GM20000 (cell line): ENCODE data around the gene TEF.
A peak's percentile ranks its signal among the peaks of the same experiment; 100 is the strongest.

ENCODE experiments used
- DNase-seq: peaks from one replicate; pipeline ENCODE4 v3.0.0; 2012; ENCODE audit warnings: low spot score
- TF ChIP-seq, protein P1 (sequence below): IDR thresholded peaks from 2 replicates; pipeline ENCODE4 v1.5.1; 2012; ENCODE audit warnings: mild to moderate bottlenecking, control low read depth; ENCODE audit errors: extremely low read depth, missing control alignments

TEF gene, protein sequence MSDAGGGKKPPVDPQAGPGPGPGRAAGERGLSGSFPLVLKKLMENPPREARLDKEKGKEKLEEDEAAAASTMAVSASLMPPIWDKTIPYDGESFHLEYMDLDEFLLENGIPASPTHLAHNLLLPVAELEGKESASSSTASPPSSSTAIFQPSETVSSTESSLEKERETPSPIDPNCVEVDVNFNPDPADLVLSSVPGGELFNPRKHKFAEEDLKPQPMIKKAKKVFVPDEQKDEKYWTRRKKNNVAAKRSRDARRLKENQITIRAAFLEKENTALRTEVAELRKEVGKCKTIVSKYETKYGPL

DNA sequence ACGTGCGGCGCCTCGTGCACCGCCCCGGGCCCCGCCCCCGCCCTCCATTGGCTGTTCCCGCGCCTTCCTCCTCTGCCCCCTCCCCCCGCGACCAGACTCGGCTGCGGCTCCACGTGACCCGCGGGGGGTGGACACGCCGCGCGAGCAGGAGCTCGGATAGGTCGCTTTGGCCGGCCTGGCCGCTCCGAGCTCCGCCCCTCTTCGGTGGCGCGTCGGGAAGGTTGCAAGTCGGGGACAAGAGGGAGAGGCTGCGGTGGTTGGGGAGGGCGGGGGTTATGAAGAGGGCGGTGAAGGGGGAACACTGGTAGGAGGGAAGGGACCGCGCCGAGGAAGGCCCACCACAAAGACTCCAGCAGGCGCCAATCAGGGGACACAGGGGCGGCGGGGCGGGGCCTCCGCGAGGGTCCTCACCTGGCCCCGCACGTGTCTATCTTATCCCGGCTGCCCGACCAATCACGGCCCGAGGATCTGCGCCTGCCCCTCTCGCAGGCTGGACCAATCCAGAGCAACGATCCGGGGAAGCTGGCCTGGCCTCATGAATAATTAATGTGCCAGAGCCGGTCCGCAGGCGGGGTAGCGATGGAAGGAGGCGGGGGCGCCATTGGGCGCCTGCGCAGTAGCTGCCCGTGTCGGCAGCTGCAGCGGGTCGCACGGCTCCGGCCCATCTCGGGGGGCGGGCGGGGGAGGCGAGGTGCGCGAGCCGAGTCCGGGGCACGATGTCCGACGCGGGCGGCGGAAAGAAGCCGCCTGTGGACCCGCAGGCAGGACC is at the start of gene TEF:
TSS of gene TEF (plus strand) at position 614 of the 769 bp plus-strand sequence. CDS start at position 717, 103 bp downstream.
- TF ChIP-seq, protein P1, sequence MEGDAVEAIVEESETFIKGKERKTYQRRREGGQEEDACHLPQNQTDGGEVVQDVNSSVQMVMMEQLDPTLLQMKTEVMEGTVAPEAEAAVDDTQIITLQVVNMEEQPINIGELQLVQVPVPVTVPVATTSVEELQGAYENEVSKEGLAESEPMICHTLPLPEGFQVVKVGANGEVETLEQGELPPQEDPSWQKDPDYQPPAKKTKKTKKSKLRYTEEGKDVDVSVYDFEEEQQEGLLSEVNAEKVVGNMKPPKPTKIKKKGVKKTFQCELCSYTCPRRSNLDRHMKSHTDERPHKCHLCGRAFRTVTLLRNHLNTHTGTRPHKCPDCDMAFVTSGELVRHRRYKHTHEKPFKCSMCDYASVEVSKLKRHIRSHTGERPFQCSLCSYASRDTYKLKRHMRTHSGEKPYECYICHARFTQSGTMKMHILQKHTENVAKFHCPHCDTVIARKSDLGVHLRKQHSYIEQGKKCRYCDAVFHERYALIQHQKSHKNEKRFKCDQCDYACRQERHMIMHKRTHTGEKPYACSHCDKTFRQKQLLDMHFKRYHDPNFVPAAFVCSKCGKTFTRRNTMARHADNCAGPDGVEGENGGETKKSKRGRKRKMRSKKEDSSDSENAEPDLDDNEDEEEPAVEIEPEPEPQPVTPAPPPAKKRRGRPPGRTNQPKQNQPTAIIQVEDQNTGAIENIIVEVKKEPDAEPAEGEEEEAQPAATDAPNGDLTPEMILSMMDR: no peak
- peak; percentile 99 for DNase-seq

DNA sequence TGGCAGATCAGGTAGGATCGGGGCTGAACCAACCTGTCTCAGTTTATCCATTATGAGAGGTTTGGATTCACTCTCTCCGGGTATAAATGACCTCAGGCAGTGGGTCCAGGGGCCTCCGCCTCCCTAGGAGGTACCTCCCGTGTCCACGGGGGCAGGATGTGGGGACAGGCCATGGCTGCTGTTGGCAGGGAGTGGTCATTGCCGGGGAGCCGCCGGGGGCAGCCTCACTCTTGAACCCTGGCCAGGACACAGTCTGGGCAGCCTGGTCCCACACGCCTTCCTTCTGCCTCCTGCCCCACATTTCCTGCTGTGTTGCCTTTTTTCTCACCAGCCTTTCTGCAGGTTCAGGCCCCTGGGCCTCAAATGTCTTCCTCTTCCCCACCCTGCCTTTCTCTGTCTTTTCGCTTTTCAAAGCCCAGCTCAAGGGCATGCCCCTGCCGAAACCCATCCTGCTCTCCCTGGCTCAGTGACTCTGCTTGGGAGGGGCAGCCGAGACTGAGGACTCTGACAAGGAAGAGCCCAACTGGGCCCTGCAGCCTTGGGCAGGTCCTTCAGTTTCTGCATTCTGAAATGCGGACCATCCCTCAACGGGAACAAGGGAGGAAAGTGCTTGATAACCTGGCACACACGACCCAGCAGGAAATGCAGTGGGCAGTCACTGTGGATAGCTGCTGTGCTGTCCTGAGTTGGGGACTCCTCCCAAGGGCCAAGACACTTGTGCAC is 49.4 kb upstream of the TEF start:
- TF ChIP-seq, protein P1: no peak

DNA sequence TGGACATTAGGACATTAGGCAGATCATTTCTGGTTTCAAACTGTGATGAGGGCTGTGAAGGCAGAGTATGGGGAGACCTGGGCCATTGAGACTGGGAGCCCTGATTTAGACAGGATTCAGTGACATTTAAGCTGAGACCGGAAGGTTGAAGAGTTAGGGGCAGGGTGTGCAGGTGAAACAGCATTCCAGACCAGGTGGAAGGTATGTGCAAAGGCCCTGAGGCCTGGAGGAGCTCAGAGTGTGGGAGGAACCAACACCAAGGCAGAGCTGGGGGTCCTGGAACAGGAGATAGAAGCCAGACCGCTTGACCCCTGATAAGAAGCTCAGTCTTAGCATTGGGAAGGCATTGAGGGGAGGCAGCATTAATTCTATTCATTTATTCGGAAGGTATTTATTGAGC is 47.9 kb upstream of the TEF start:
- DNase-seq: no peak
- TF ChIP-seq, protein P1: no peak

More for the DNA sequence above, 49.4 kb upstream of the TEF start:
- DNase-seq: no peak

DNA sequence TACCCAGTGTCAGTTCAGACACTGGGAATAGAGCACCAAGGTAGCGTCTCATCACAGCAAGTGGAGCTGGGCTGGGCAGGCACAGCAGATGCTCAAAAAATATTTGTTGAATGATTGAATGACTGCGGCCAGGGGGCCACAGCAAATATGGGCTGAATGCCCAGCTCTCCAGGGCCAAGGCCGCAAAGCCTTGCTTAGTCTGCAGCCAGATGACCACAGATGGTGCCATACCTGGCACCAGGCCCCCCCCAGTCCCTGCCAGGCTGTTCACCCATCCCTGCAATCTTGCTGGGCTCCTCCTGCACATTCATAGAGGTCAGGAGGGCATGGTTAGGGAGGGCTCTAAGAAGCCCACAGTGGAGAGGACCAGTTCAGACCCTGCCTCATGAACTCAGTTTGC is 47.5 kb upstream of the TEF start:
- TF ChIP-seq, protein P1: no peak
- no peak for DNase-seq

DNA sequence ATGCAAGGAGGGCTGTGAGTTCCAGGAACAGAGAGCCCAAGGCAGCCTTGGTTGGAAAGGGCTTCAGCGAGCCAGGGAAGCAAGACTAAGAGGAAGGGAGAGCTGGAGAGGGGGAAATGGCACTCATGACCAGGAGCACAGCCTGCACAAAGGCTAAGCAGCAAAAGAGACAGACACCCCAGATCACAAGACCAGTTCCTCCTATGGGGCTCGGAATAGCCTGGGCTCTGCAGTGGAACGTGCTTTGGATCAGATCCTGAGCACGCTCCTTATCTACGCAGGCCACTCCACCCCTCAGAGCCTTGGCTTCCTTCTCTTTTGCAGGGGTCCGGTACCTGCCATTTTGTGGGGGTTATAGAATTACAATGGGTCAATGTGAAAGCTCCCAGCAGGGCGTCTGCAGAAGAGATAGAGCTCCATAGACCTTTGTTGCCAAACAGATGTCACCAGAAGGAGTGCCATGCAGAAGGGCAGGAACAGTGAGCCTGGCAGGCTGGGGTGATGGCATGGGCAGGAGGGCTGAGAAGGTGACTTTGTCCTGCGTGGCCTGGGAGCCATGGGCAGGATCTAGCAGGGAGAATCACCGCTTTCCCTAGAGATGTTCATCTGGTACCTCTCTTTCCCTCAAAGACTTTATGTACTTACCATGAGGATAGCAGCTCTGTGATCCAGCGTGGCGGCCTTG is 46.6 kb upstream of the TEF start:
- TF ChIP-seq, protein P1: no peak
- no peak for DNase-seq

DNA sequence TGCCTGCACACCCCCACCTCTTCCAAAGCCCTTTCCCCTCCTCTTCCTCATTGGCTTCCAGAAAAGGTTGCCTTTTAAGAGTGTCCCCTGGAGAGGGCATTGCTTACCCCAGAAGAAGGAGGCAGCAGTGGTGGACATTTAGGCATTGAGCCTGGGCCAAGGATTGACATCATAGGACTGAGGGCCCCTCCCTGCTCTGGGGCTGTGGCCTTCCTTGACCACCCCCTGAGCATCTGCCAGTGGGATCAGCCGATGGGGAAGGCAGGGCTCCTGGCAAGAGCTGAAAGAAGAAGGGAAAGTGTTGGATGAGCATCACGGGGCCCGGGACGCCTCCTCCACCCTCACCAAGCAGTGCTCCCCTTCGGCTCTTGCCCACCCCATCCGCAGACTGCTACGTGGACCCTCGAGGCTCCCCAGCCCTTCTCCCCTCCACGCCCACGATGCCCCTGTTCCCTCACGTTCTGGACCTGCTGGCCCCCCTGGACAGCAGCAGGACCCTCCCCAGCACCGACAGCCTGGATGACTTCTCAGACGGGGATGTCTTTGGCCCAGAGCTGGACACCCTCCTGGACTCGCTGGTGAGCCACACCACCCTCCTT is 43.0 kb upstream of the TEF start:
- TF ChIP-seq, protein P1: no peak
- no peak for DNase-seq
